H9 (cell line): ENCODE results near the gene BRAT1. TPM values are rescaled to one million over a fixed set of nuclear protein-coding genes. Genes with fewer than 3 reads are reported as not detected.

ENCODE experiments used
- DNase-seq: peaks from one replicate; pipeline ENCODE4 v3.0.0-alpha.2; 2017
- H2AFZ ChIP-seq: one replicate; pipeline ENCODE4 v1.6.1; 2013; ENCODE audit warnings: mild to moderate bottlenecking, low read length, control low read depth, moderate library complexity
- H2AK5ac ChIP-seq: 2 replicates; pipeline ENCODE4 v1.6.1; 2013; ENCODE audit warnings: low read length, control low read depth, mixed read lengths; ENCODE audit not compliant: insufficient read length
- H2BK120ac ChIP-seq: one replicate; pipeline ENCODE4 v1.6.1; 2013; ENCODE audit warnings: low read depth, mild to moderate bottlenecking, low read length, control low read depth, inconsistent platforms; ENCODE audit not compliant: poor library complexity, severe bottlenecking
- H2BK12ac ChIP-seq: 2 replicates; pipeline ENCODE4 v1.6.1; 2013; ENCODE audit warnings: low read length, control low read depth, mixed read lengths, low read depth; ENCODE audit not compliant: insufficient read length
- H2BK15ac ChIP-seq: 2 replicates; pipeline ENCODE4 v1.6.1; 2013; ENCODE audit warnings: low read depth, low read length, control low read depth
- H2BK20ac ChIP-seq: one replicate; pipeline ENCODE4 v1.6.1; 2013; ENCODE audit warnings: low read depth, mild to moderate bottlenecking, low read length, control low read depth, inconsistent platforms; ENCODE audit not compliant: poor library complexity, severe bottlenecking
- H2BK5ac ChIP-seq: 2 replicates; pipeline ENCODE4 v1.6.1; 2013; ENCODE audit warnings: low read length, control low read depth, mixed read lengths; ENCODE audit not compliant: insufficient read length
- H3K14ac ChIP-seq: 2 replicates; pipeline ENCODE4 v1.6.1; 2013; ENCODE audit warnings: low read length, control low read depth; ENCODE audit not compliant: insufficient read depth
- H3K18ac ChIP-seq: 2 replicates; pipeline ENCODE4 v1.6.1; 2013; ENCODE audit warnings: low read depth, mild to moderate bottlenecking, mixed read lengths, low read length, control low read depth; ENCODE audit not compliant: insufficient read length
- H3K23ac ChIP-seq: 2 replicates; pipeline ENCODE4 v1.6.1; 2013; ENCODE audit warnings: low read length, control low read depth, mixed read lengths, low read depth; ENCODE audit not compliant: insufficient read length
- H3K23me2 ChIP-seq: 2 replicates; pipeline ENCODE4 v1.6.1; 2013; ENCODE audit warnings: low read depth, mild to moderate bottlenecking, mixed read lengths, low read length, control low read depth; ENCODE audit not compliant: insufficient read length, poor library complexity, severe bottlenecking
- H3K27ac ChIP-seq: 2 replicates; pipeline ENCODE4 v1.5.1; 2013; ENCODE audit warnings: low read length, control low read depth, mixed read lengths, low read depth; ENCODE audit not compliant: insufficient read length
- H3K27me3 ChIP-seq: 2 replicates; pipeline ENCODE4 v1.6.1; 2013; ENCODE audit warnings: low read length, control low read depth, inconsistent platforms; ENCODE audit not compliant: insufficient read depth
- H3K4ac ChIP-seq: 2 replicates; pipeline ENCODE4 v1.6.1; 2013; ENCODE audit warnings: low read depth, mild to moderate bottlenecking, control low read depth, inconsistent platforms, low read length, moderate library complexity
- H3K4me1 ChIP-seq: 2 replicates; pipeline ENCODE4 v1.6.1; 2013; ENCODE audit warnings: low read length, control low read depth, inconsistent platforms; ENCODE audit not compliant: insufficient read depth
- H3K4me2 ChIP-seq: 2 replicates; pipeline ENCODE4 v1.6.1; 2013; ENCODE audit warnings: low read length, control low read depth, mixed read lengths; ENCODE audit not compliant: insufficient read length, insufficient read depth
- H3K56ac ChIP-seq: 2 replicates; pipeline ENCODE4 v1.6.1; 2013; ENCODE audit warnings: low read depth, mild to moderate bottlenecking, mixed read lengths, low read length, control low read depth; ENCODE audit not compliant: insufficient read length
- H3K79me1 ChIP-seq: 2 replicates; pipeline ENCODE4 v1.6.1; 2013; ENCODE audit warnings: low read depth, mild to moderate bottlenecking, moderate library complexity, low read length, control low read depth, inconsistent platforms; ENCODE audit not compliant: insufficient read depth, poor library complexity, severe bottlenecking
- H3K79me2 ChIP-seq: 2 replicates; pipeline ENCODE4 v1.6.1; 2013; ENCODE audit warnings: low read length, control low read depth, inconsistent platforms; ENCODE audit not compliant: insufficient read depth
- H3K9ac ChIP-seq: 2 replicates; pipeline ENCODE4 v1.6.1; 2013; ENCODE audit warnings: low read length, control low read depth, mixed read lengths; ENCODE audit not compliant: insufficient read length; ENCODE audit errors: extremely low read depth
- H3K9me3 ChIP-seq: one replicate; pipeline ENCODE4 v1.6.1; 2013; ENCODE audit warnings: low read depth, low read length, inconsistent platforms; ENCODE audit not compliant: control insufficient read depth
- H3T11ph ChIP-seq: one replicate; pipeline ENCODE4 v1.6.1; 2013; ENCODE audit warnings: mild to moderate bottlenecking, low read length, control low read depth, inconsistent platforms
- H4K20me1 ChIP-seq: one replicate; pipeline ENCODE4 v1.6.1; 2013; ENCODE audit not compliant: control insufficient read depth, insufficient read length, insufficient read depth
- H4K5ac ChIP-seq: 2 replicates; pipeline ENCODE4 v1.6.1; 2013; ENCODE audit warnings: low read depth, mild to moderate bottlenecking, mixed read lengths, low read length, control low read depth; ENCODE audit not compliant: insufficient read length
- H4K8ac ChIP-seq: replicated peaks from 2 replicates; pipeline ENCODE4 v1.6.1; 2013; ENCODE audit warnings: low read length, control low read depth, mixed read lengths, low read depth; ENCODE audit not compliant: insufficient read length
- H4K91ac ChIP-seq: 2 replicates; pipeline ENCODE4 v1.6.1; 2013; ENCODE audit warnings: low read depth, mild to moderate bottlenecking, moderate library complexity, mixed read lengths, low read length, control low read depth; ENCODE audit not compliant: insufficient read length
- H3K27ac Mint-ChIP-seq, 3 experiments: 2 replicates in 2 of 3; 3 replicates in 1 of 3; pipeline ENCODE4 v1.8.0; 2020 to 2021; ENCODE audit warnings: mixed read lengths in 3 of 3, mild to moderate bottlenecking in 1 of 3, moderate library complexity in 1 of 3
- H3K27me3 Mint-ChIP-seq: 2 replicates; pipeline ENCODE4 v1.8.0; 2021; ENCODE audit warnings: low read depth, mild to moderate bottlenecking, moderate library complexity, mixed read lengths
- H3K36me3 Mint-ChIP-seq, 3 experiments: 2 replicates in 2 of 3; 3 replicates in 1 of 3; pipeline ENCODE4 v1.8.0; 2020 to 2021; ENCODE audit warnings: low read depth in 3 of 3, mixed read lengths in 3 of 3; ENCODE audit not compliant: insufficient read depth in 1 of 3
- H3K4me1 Mint-ChIP-seq, 2 experiments: 2 replicates each; pipeline ENCODE4 v1.8.0; 2020; ENCODE audit warnings: mixed read lengths in 2 of 2
- H3K4me3 Mint-ChIP-seq, 2 experiments: 2 replicates in 1 of 2; 3 replicates in 1 of 2; pipeline ENCODE4 v1.8.0; 2020 to 2021; ENCODE audit warnings: mild to moderate bottlenecking in 2 of 2, mixed read lengths in 2 of 2, moderate library complexity in 1 of 2
- H3K9me3 Mint-ChIP-seq, 2 experiments: 2 replicates in 1 of 2; 3 replicates in 1 of 2; pipeline ENCODE4 v1.8.0; 2020; ENCODE audit warnings: mild to moderate bottlenecking in 2 of 2, mixed read lengths in 2 of 2, moderate library complexity in 1 of 2
- CTCF ChIP-seq: fragments of 200-600 bp; sonication (generic); conservative IDR thresholded peaks from 3 replicates; pipeline ENCODE4 v1.8.0; 2021; ENCODE audit warnings: antibody characterized with exemption, mild to moderate bottlenecking
- WGBS: extraction: QIAGEN DNeasy Blood & Tissue Kit; methylation state at CpG from one replicate; pipeline ENCODE4 v1.1.7; 2013; ENCODE audit warnings: missing lambda C conversion rate, low lambda C conversion rate, mixed read lengths; ENCODE audit not compliant: insufficient read length; ENCODE audit errors: extremely low coverage; 5-methylcytosine and 5-hydroxymethylcytosine counted together
- total RNA-seq: library from RNA; stranded (reverse); gene quantifications from 2 replicates; pipeline ENCODE4 v1.2.1, GENCODE V29; 2021

BRAT1 gene
- total RNA-seq, 1 experiment from 2014 or later = 41.2 TPM

GRCh38 chr7:2596464-2597272, 41.3 kb upstream of the BRAT1 start:
- no peak overlapping the region for H4K8ac ChIP-seq
- no peak overlapping the region for H2BK120ac ChIP-seq
- H3K18ac ChIP-seq = no peak overlapping the region
- Mint-ChIP-seq H3K27ac (peak overlapping the region in 2 of 3 experiments; percentile 16 to 57; a peak in 2 of 7 replicates), H3K9me3 (no peaks in the 10 kb centered on the region), H3K36me3 (peaks cover 4 to 10% (median 5%) of the 10 kb centered on the region in 3 experiments; a peak in 5 of 7 replicates), H3K4me1 (no peaks in the 10 kb centered on the region), H3K27me3 (no peaks in the 10 kb centered on the region), H3K4me3 (no peak overlapping the region)
- H3K79me1 ChIP-seq = no peaks in the 10 kb centered on the region
- no peak overlapping the region for H3K9ac ChIP-seq
- no peak overlapping the region for H2AFZ ChIP-seq
- no peak overlapping the region for H3K56ac ChIP-seq
- no peaks in the 10 kb centered on the region for H3K27me3 ChIP-seq
- H4K20me1 ChIP-seq = no peaks in the 10 kb centered on the region
- no peak overlapping the region for H2AK5ac ChIP-seq
- H3K14ac ChIP-seq = no peak overlapping the region; the same call in 1 of the 2 replicates
- H2BK15ac ChIP-seq = no peak overlapping the region
- no peak overlapping the region for H2BK20ac ChIP-seq
- no peak overlapping the region for H4K5ac ChIP-seq
- no peak overlapping the region for H3T11ph ChIP-seq
- no peak overlapping the region for H3K23ac ChIP-seq
- no peaks in the 10 kb centered on the region for H3K4me1 ChIP-seq
- H3K9me3 ChIP-seq = no peaks in the 10 kb centered on the region
- H4K91ac ChIP-seq = no peak overlapping the region
- H3K79me2 ChIP-seq = no peaks in the 10 kb centered on the region
- no peak overlapping the region for H3K4ac ChIP-seq
- H2BK5ac ChIP-seq = no peak overlapping the region
- H3K23me2 ChIP-seq = no peaks in the 10 kb centered on the region
- no peak overlapping the region for H2BK12ac ChIP-seq
- 100% methylated on average over 2 of the region's 22 CpGs for WGBS
- no peak overlapping the region for H3K27ac ChIP-seq
- DNase-seq = no peak
- TF ChIP-seq CTCF = no peak
- no peak overlapping the region for H3K4me2 ChIP-seq
